ENCODE data around the gene FYN.

Gene FYN

DNA sequence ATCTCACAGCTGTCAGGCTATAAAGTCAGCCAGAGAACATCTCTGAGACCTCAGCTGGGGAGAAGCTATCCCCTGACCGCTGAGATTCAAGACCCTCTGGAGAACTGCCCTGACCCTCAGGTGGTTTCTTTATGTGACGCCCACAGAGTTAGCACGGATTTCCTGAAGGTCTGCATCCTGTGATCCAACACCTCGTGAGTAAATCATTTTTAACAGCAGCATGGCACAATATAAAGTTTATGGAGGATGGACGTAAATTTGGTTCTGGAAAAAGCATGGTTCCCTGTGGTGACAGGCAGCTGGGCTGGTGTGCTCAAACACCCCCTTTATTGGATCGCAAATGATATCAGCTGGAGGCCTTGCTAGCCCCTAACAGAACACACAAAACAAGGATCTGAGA lies 242.2 kb downstream of the FYN start:
- no peaks in the 10 kb centered on the region for H3K36me3 ChIP-seq (ENCODE audit: control insufficient read depth, insufficient read depth, low read length)
- H3K27me3 ChIP-seq (ENCODE audit: control insufficient read depth, insufficient read depth, low read length) = no peaks in the 10 kb centered on the region
- H3K4me1 ChIP-seq (ENCODE audit: control insufficient read depth, insufficient read depth, low read length) = peaks cover 22% of the 10 kb centered on the region
- no peaks in the 10 kb centered on the region for H3K9me3 ChIP-seq (ENCODE audit: control insufficient read depth, insufficient read depth, low read length)
- peak overlapping the region; percentile 42 for H3K27ac ChIP-seq (ENCODE audit: low read depth, low read length)
- H3K4me3 ChIP-seq (ENCODE audit: low read depth, low read length) = no peak overlapping the region
- H3K9ac ChIP-seq (ENCODE audit: low read depth, low read length) = no peak overlapping the region

DNA sequence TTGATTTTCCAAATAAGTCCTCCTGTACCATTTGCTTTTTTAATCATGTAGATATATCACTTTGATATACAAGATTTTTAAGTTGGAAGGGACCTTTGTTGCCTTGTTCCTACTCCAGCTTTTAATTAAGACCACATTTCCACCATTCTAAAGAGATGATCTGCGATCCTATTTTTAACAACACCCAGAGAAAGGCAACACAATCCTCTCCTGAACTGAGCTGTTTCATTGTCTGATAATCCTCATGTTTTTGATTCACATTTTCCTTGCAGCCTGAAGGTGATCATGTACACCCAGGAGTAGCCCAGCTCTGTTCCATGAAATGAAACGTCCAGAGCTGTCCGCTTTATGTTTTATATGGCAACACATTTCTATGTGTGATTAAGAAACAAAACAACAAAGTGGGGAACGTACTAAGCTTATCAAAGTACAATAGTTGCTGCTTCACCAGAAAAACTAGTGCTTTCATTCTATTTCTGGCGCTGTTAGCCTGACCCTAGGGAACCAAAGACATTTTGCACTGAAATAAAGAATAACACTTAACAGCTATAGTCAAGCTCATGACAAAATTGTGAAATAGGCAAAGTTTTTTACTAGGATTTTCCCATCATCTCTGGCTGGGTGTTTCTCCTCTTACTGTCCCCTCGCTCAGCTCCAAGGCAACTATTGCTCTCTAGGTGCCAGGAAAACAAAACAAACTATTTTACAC lies 245.0 kb downstream of the FYN start:
- no peaks in the 10 kb centered on the region for H3K27me3 ChIP-seq (ENCODE audit: control insufficient read depth, insufficient read depth, low read length)
- H3K9me3 ChIP-seq (ENCODE audit: control insufficient read depth, insufficient read depth, low read length) = no peaks in the 10 kb centered on the region
- no peak overlapping the region for H3K27ac ChIP-seq (ENCODE audit: low read depth, low read length)
- H3K4me3 ChIP-seq (ENCODE audit: low read depth, low read length) = no peak overlapping the region
- no peaks in the 10 kb centered on the region for H3K36me3 ChIP-seq (ENCODE audit: control insufficient read depth, insufficient read depth, low read length)
- peaks cover 33% of the 10 kb centered on the region for H3K4me1 ChIP-seq (ENCODE audit: control insufficient read depth, insufficient read depth, low read length)
- H3K9ac ChIP-seq (ENCODE audit: low read depth, low read length) = no peak overlapping the region

DNA sequence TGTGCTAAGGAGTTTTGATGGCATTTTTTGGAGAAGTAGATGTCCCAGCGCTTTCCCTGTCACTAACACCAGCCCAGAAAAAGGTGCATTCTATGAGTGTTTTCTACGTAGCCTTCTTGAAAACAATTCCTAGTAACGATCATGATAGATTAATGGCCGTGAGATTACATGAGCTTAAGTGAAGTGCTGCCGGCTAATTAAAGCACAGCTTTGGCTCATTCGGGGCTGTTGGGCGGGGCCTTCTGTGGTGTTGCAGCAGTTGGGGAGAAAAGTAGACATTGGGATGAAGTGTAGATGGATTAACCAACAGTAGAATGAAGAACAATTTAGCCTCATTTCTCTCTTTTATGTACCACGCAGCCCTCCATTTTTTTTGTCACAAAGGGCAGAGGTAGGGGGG lies 246.8 kb downstream of the FYN start:
- H3K4me3 ChIP-seq (ENCODE audit: low read depth, low read length) = no peak overlapping the region

DNA sequence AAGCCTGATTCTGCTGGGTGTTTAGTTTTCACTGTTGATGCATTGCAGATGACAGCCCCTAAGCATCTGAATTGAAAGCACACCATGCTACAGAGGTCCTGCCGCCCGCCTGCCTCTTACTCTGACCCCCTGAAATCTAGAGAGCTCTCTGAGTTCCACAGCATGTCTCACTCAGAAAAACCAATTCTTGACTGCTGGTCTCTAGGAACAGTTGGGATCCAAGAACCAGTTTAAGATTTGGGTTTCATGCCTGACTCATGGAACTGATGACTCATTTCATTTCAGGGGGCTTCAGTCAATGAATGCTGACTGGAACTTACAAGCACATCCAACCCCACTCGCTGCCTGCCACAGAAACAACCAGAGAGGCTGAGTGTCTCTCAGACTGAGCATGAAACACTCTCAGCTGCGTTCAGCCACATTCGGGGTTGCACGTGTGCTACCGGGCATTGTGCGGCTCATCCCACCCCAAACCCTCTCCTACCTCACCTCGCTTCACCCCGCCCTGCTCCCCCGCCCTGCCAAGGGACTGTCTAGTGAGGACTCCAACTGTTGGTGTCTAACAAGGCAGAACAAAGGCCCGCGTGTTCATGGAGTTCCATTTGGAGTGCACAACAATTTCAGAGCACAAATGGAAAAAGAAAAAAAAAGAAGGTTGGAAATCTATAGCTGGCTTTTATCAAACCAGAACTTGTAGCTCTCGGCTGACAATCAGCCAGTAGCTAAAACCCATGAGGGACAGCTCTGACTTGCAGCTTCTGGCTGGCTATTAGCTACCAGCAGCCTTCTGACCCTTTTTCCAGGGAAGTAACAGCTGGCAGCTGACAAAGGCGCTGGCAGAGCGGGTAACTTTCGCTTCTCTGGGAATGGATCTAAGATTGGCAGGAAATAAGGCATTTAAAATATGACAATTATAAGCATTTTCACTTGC lies 247.5 kb downstream of the FYN start:
- Histone ChIP-seq H3K4me3 (ENCODE audit: low read depth, low read length) (no peak overlapping the region), H3K9ac (ENCODE audit: low read depth, low read length) (no peak overlapping the region)

More for the DNA sequence above, 246.8 kb downstream of the FYN start:
- Histone ChIP-seq H3K9ac (ENCODE audit: low read depth, low read length) (no peak overlapping the region), H3K27ac (ENCODE audit: low read depth, low read length) (no peak overlapping the region), H3K27me3 (ENCODE audit: control insufficient read depth, insufficient read depth, low read length) (no peaks in the 10 kb centered on the region), H3K36me3 (ENCODE audit: control insufficient read depth, insufficient read depth, low read length) (no peaks in the 10 kb centered on the region), H3K9me3 (ENCODE audit: control insufficient read depth, insufficient read depth, low read length) (no peaks in the 10 kb centered on the region), H3K4me1 (ENCODE audit: control insufficient read depth, insufficient read depth, low read length) (peaks cover 20% of the 10 kb centered on the region)

DNA sequence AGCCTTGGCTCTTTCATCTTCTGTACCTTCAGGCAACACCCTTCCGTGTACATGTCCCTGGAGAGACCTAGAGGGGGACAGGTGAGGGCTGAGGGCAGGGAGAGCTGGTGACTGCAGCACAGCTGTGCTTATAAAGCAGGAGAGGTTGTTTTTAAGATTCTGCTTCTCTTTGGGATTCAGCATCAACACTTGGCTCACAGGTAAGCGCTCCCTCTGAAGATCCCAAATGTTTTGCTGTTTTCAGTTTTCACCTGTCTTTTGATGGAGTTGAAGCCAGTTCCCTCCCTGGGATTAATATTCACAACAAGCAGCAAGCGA lies 248.2 kb downstream of the FYN start:
- H3K4me3 ChIP-seq (ENCODE audit: low read depth, low read length) = no peak overlapping the region
- H3K4me1 ChIP-seq (ENCODE audit: control insufficient read depth, insufficient read depth, low read length) = peaks cover 13% of the 10 kb centered on the region; the same call in 1 of the 2 replicates
- H3K27me3 ChIP-seq (ENCODE audit: control insufficient read depth, insufficient read depth, low read length) = no peaks in the 10 kb centered on the region
- H3K27ac ChIP-seq (ENCODE audit: low read depth, low read length) = no peak overlapping the region
- H3K36me3 ChIP-seq (ENCODE audit: control insufficient read depth, insufficient read depth, low read length) = no peaks in the 10 kb centered on the region
- no peak overlapping the region for H3K9ac ChIP-seq (ENCODE audit: low read depth, low read length)
- no peaks in the 10 kb centered on the region for H3K9me3 ChIP-seq (ENCODE audit: control insufficient read depth, insufficient read depth, low read length)

More for the DNA sequence above, 247.5 kb downstream of the FYN start:
- no peaks in the 10 kb centered on the region for H3K36me3 ChIP-seq (ENCODE audit: control insufficient read depth, insufficient read depth, low read length)
- H3K27ac ChIP-seq (ENCODE audit: low read depth, low read length) = no peak overlapping the region
- H3K27me3 ChIP-seq (ENCODE audit: control insufficient read depth, insufficient read depth, low read length) = no peaks in the 10 kb centered on the region
- H3K4me1 ChIP-seq (ENCODE audit: control insufficient read depth, insufficient read depth, low read length) = peaks cover 13% of the 10 kb centered on the region
- no peaks in the 10 kb centered on the region for H3K9me3 ChIP-seq (ENCODE audit: control insufficient read depth, insufficient read depth, low read length)

DNA sequence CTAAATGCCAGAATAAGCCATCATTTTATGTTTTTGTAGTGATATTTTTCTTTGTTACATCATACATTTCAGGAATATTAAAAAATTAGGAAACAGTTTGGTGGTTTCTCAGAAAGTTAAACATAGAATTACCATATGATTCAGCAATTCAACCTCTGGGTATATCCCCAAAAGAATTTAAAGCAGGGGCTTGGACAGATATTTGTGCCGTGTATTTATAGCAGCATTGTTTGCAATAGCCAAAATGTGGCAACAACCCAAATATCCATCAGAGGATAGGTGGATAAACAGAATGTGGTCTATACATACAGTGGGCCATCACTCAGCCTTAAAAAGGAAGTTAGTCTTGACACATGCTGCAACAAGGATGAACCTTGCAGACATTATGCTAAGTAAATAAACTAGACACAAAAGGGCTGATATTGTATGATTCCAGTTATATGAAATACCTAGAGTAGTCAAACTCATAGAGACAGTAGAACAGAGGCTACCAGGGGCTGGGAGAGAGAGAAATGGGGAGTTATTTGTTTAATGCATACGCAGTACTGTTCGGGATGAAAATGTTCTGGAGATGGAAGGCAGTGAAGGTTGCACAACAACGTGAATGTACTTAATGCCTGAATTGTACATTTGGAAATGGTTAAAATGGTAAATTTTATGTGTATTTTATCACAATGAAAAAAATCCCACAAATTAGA lies 248.7 kb downstream of the FYN start:
- Histone ChIP-seq H3K36me3 (ENCODE audit: control insufficient read depth, insufficient read depth, low read length) (no peaks in the 10 kb centered on the region), H3K9ac (ENCODE audit: low read depth, low read length) (no peak overlapping the region), H3K4me3 (ENCODE audit: low read depth, low read length) (no peak overlapping the region), H3K27me3 (ENCODE audit: control insufficient read depth, insufficient read depth, low read length) (no peaks in the 10 kb centered on the region), H3K27ac (ENCODE audit: low read depth, low read length) (no peak overlapping the region), H3K4me1 (ENCODE audit: control insufficient read depth, insufficient read depth, low read length) (peaks cover 13% of the 10 kb centered on the region; the same call in 1 of the 2 replicates), H3K9me3 (ENCODE audit: control insufficient read depth, insufficient read depth, low read length) (no peaks in the 10 kb centered on the region)

DNA sequence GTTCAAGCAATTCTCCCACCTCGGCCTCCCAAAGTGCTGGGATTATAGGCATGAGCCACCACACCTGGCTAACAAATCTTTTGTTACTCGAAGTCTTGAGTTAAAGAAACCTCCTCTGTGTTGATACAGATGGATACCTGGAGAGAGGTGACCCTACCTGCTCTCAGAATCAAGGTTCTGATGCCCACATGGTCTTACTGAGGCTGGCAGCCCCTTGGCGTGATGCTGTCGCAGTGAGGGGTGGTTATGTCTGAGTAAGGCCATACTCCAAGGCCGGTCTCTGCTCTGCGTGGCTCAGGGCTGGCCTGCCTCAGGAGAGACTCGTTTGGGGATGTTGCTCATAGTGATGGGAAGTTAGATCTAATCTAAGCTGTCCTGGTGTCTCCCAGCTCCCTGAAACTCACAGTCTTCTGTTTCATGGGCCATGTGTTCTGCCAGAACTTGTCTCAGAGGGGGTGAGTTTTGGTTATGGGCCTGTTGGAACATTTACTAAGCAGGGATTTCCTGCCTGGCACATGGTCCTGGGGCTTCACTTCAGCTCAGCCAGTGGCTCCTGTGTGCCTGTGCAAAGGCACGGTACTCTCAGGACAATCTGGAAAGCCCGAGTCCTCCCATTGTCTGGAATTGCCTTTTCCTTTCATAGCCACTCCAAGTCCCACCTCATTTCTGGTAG lies 250.1 kb downstream of the FYN start:
- no peaks in the 10 kb centered on the region for H3K9me3 ChIP-seq (ENCODE audit: control insufficient read depth, insufficient read depth, low read length)
- no peaks in the 10 kb centered on the region for H3K27me3 ChIP-seq (ENCODE audit: control insufficient read depth, insufficient read depth, low read length)

DNA sequence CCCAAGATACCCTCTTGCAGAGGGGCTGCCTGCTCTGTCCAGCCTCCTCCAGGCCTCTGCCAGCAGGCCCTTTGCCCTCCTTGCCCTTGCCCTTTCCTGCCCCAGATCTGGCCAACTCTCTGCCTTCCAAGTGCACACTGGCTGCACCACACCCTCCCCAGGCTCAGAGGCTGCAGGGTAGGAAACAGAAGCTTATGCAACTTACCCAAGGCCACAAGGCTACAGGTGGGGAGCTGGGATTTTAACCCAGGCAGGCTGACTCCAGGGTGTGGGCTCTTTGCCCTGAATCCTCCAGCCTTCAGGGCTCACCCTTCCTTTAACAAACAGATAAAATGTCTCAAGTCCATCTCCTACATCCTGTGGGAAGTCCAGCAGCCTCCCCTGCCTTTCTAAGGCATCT lies 253.1 kb downstream of the FYN start:
- Histone ChIP-seq H3K4me1 (ENCODE audit: control insufficient read depth, insufficient read depth, low read length) (peaks cover 9% of the 10 kb centered on the region; the same call in 1 of the 2 replicates), H3K9ac (ENCODE audit: low read depth, low read length) (no peak overlapping the region), H3K4me3 (ENCODE audit: low read depth, low read length) (no peak overlapping the region), H3K27ac (ENCODE audit: low read depth, low read length) (no peak overlapping the region), H3K36me3 (ENCODE audit: control insufficient read depth, insufficient read depth, low read length) (no peaks in the 10 kb centered on the region), H3K9me3 (ENCODE audit: control insufficient read depth, insufficient read depth, low read length) (no peaks in the 10 kb centered on the region), H3K27me3 (ENCODE audit: control insufficient read depth, insufficient read depth, low read length) (peaks cover 7% of the 10 kb centered on the region)

More for the DNA sequence above, 250.1 kb downstream of the FYN start:
- Histone ChIP-seq H3K9ac (ENCODE audit: low read depth, low read length) (no peak overlapping the region), H3K4me1 (ENCODE audit: control insufficient read depth, insufficient read depth, low read length) (peaks cover 13% of the 10 kb centered on the region; the same call in 1 of the 2 replicates), H3K27ac (ENCODE audit: low read depth, low read length) (no peak overlapping the region), H3K36me3 (ENCODE audit: control insufficient read depth, insufficient read depth, low read length) (no peaks in the 10 kb centered on the region), H3K4me3 (ENCODE audit: low read depth, low read length) (no peak overlapping the region)

DNA sequence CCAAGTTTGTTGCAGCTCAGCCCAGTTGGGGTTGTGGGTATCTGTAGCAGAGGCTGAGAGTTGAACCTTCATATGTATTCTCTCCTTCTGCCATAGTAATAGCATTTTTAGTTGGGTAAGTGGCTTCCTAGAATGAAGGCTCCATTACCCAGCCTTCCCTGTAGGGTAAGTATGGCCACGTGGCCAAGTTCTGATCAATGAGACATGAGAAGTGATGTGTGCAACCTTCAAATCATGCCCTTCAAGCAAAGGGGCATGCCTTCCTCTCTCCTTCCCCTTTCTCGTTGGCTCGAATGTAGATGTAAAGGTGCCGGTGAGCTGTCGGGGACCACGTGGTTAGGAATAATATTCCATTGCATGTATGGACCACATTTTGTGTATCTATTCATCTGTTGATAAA lies 254.8 kb downstream of the FYN start:
- H3K36me3 ChIP-seq (ENCODE audit: control insufficient read depth, insufficient read depth, low read length) = no peaks in the 10 kb centered on the region
- no peak overlapping the region for H3K4me3 ChIP-seq (ENCODE audit: low read depth, low read length)
- H3K27ac ChIP-seq (ENCODE audit: low read depth, low read length) = no peak overlapping the region
- H3K9ac ChIP-seq (ENCODE audit: low read depth, low read length) = no peak overlapping the region
- peaks cover 7% of the 10 kb centered on the region for H3K27me3 ChIP-seq (ENCODE audit: control insufficient read depth, insufficient read depth, low read length)
- H3K4me1 ChIP-seq (ENCODE audit: control insufficient read depth, insufficient read depth, low read length) = peaks cover 9% of the 10 kb centered on the region; the same call in 1 of the 2 replicates
- no peaks in the 10 kb centered on the region for H3K9me3 ChIP-seq (ENCODE audit: control insufficient read depth, insufficient read depth, low read length)

DNA sequence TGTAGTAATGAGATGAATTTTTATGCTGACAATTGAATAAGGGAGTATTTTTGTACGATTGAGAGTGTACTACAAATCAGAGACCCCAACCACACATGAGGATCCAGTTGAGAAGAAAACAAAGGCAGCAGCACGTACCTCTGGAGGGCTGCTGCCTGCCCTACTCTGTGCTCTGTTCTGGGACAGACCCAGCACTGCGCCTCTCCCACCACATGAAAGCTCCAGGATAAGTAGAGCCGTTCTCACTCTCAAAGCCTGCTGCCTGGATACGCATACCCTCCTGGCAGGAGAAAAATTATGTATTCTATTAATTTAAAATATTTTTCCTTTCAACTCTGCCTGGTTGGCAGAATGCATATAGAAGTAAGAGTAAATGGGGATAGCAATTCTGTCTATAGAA lies 256.1 kb downstream of the FYN start:
- H3K27me3 ChIP-seq (ENCODE audit: control insufficient read depth, insufficient read depth, low read length) = peaks cover 7% of the 10 kb centered on the region
- H3K4me1 ChIP-seq (ENCODE audit: control insufficient read depth, insufficient read depth, low read length) = peaks cover 9% of the 10 kb centered on the region; the same call in 1 of the 2 replicates
- peaks cover under 1% of the 10 kb centered on the region; the same call in 1 of the 2 replicates for H3K9me3 ChIP-seq (ENCODE audit: control insufficient read depth, insufficient read depth, low read length)
- H3K4me3 ChIP-seq (ENCODE audit: low read depth, low read length) = no peak overlapping the region
- H3K27ac ChIP-seq (ENCODE audit: low read depth, low read length) = no peak overlapping the region
- H3K36me3 ChIP-seq (ENCODE audit: control insufficient read depth, insufficient read depth, low read length) = no peaks in the 10 kb centered on the region
- H3K9ac ChIP-seq (ENCODE audit: low read depth, low read length) = no peak overlapping the region

Measured in HUES48 (cell line).